OCI-LY7 (cell line): ENCODE results near the gene HOXA7.

Source experiments
- EZH2phosphoT487 ChIP-seq: fragments of 200-600 bp; sonication (generic); IDR thresholded peaks from 2 replicates; pipeline ENCODE4 v1.6.1; 2018; ENCODE audit warnings: low read depth, borderline replicate concordance, mild to moderate bottlenecking, mixed run types, antibody characterized with exemption, low read length, moderate library complexity, mixed read lengths
- TF ChIP-seq, protein P1 (sequence below): fragments of 200-600 bp; sonication (generic); conservative IDR thresholded peaks from 2 replicates; pipeline ENCODE4 v1.5.1; 2014; ENCODE audit warnings: mild to moderate bottlenecking, antibody characterized with exemption, low read length, moderate library complexity, mixed read lengths

DNA sequence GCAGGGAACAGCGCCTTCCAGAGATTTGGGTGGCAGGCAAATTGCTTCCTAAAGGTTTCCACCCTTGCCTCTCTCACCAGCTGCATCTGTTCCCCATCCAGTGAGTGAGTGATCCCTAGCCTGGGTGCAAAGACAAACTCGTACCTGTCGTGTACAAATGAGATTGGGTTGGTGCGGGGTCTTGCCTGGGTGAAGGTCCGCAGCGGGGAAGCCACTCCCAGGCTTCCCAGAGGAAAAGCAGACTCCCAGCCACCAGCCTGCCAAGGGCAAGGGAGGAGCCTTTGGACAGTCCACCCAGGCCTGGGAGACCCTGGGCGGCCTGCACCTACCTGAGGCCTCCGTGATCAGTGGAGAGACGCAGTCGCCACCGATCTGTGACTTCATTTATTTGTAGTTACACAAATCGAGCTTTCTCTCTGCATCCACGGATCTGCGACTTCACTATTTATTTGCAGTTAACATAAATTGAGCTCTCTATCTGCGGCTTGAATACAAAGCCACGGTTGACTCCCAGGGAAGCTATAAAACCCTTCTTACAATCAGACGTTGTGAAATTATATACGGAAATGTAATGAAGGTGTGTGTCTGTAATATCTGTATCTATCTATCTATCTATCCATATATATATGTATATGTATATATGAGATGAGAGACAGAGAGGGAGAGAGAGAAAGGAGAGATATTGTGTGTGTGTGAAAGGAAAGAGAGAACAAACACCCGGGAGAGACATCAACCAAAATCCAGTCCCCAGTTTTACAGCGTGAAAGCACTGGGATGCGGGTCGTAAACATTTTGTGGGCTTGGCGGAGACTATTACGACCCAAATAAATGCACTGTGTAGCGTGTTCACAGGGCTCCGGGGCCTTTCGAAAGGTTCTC lies 3.0 kb upstream of the HOXA7 start:
- TF ChIP-seq, protein P1, sequence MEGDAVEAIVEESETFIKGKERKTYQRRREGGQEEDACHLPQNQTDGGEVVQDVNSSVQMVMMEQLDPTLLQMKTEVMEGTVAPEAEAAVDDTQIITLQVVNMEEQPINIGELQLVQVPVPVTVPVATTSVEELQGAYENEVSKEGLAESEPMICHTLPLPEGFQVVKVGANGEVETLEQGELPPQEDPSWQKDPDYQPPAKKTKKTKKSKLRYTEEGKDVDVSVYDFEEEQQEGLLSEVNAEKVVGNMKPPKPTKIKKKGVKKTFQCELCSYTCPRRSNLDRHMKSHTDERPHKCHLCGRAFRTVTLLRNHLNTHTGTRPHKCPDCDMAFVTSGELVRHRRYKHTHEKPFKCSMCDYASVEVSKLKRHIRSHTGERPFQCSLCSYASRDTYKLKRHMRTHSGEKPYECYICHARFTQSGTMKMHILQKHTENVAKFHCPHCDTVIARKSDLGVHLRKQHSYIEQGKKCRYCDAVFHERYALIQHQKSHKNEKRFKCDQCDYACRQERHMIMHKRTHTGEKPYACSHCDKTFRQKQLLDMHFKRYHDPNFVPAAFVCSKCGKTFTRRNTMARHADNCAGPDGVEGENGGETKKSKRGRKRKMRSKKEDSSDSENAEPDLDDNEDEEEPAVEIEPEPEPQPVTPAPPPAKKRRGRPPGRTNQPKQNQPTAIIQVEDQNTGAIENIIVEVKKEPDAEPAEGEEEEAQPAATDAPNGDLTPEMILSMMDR = no peak
- no peak for TF ChIP-seq EZH2phosphoT487
